Hepatocyte (in vitro differentiated cells): ENCODE data around the gene SERP2.

Experiments used
- EZH2 ChIP-seq: fragments of 200-600 bp; sonication (generic); IDR thresholded peaks from 2 replicates; pipeline ENCODE4 v1.6.1; 2016; ENCODE audit warnings: antibody characterized with exemption, mild to moderate bottlenecking, borderline replicate concordance
- EZH2phosphoT487 ChIP-seq: fragments of 200-600 bp; sonication (generic); IDR thresholded peaks from one replicate; pipeline ENCODE4 v1.6.1; 2018; ENCODE audit warnings: antibody characterized with exemption, mild to moderate bottlenecking, low read depth, moderate library complexity; ENCODE audit not compliant: unreplicated experiment, severe bottlenecking

DNA sequence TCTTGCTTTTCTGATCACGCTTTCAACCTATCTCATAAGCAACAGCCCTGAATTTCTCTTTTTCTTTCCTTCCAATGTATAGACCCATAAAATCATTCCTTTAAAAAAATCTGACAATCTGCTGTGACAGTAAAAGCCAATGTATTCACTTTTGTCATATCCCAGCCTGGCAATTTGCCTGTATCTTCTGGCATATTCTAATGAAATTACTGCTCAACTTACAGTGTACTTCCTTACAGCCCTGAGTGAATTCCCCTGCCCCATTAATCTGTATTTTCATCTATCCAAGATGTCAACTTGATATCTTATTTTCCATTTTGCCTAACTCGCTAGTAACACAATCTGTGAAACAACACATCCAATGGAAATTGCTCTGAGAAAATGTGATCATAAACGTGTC lies 18.0 kb upstream of the SERP2 start:
- TF ChIP-seq EZH2: no peak
- no peak for TF ChIP-seq EZH2phosphoT487
